Sigmoid colon (tissue), 7 donors: ENCODE results near the gene MAF. TPM values are rescaled to one million over a fixed set of nuclear protein-coding genes. Genes with fewer than 3 reads are reported as not detected.

ENCODE experiments used
- DNase-seq: peaks from one replicate; pipeline ENCODE4 v3.0.0-alpha.2; 2019
- H3K27ac ChIP-seq, 4 donors: fragments of 200-600 bp; sonication (generic); one replicate each; pipeline ENCODE4 v1.5.1; 2016 to 2019; ENCODE audit warnings: mild to moderate bottlenecking in 1 of 4
- H3K27me3 ChIP-seq, 3 donors: fragments of 200-600 bp; sonication (generic); one replicate each; pipeline ENCODE4 v1.5.1; 2019; ENCODE audit warnings: mild to moderate bottlenecking in 1 of 3
- H3K36me3 ChIP-seq, 4 donors: fragments of 200-600 bp; sonication (generic); one replicate each; pipeline ENCODE4 v1.5.1; 2016 to 2019
- H3K4me1 ChIP-seq, 4 donors: fragments of 200-600 bp; sonication (generic); one replicate each; pipeline ENCODE4 v1.5.1; 2017 to 2019
- H3K4me3 ChIP-seq, 4 donors: fragments of 200-600 bp; sonication (generic); one replicate each; pipeline ENCODE4 v1.5.1; 2017 to 2019; ENCODE audit warnings: mild to moderate bottlenecking in 2 of 4, moderate library complexity in 1 of 4
- H3K9me3 ChIP-seq, 4 donors: fragments of 200-600 bp in 3 of 4; sonication (generic) in 3 of 4; one replicate each; pipeline versions ENCODE4 v1.5.1 to v1.6.1; 2013 to 2019
- EP300 ChIP-seq, 4 donors: sonication (generic); formaldehyde crosslinking; IDR thresholded peaks; one replicate each; pipeline ENCODE4 v1.6.1; 2017; ENCODE audit warnings: antibody characterized with exemption in 4 of 4
- POLR2A ChIP-seq, 2 donors: fragments of 450-650 bp; IDR thresholded peaks; one replicate each; pipeline ENCODE4 v1.6.1; 2016; ENCODE audit warnings: antibody characterized with exemption in 2 of 2, mild to moderate bottlenecking in 2 of 2, moderate library complexity in 2 of 2
- POLR2AphosphoS5 ChIP-seq, 4 donors: sonication (generic); formaldehyde crosslinking; IDR thresholded peaks; one replicate each; pipeline ENCODE4 v1.6.1; 2017; ENCODE audit warnings: antibody characterized with exemption in 4 of 4
- WGBS, 2 donors: extraction: QIAGEN DNeasy Blood & Tissue Kit; methylation state at CpG; one replicate each; pipeline ENCODE4 v1.1.7; 2013; 5-methylcytosine and 5-hydroxymethylcytosine counted together
- intact Hi-C: fragments of 100-400 bp; cut with DNase I; formaldehyde crosslinking; loops from one replicate; pipeline ENCODE4 v1.15.1; 2023
- polyA plus RNA-seq, 3 donors: library from polyadenylated mRNA; stranded (reverse); fragments of 200-250 nt; gene quantifications; one replicate each; pipeline ENCODE4 v1.2.3, GENCODE V29; 2013
- total RNA-seq, 4 donors: library from RNA; depleted of rRNA; stranded (reverse); fragments of >200 nt; gene quantifications; one replicate each; pipeline ENCODE4 v1.1.0, GENCODE V29; 2016
- TF ChIP-seq, protein P1 (sequence below), 4 experiments: fragments of 450-650 bp in 3 of 4; fragments of 200-600 bp in 1 of 4; IDR thresholded peaks; one replicate each; pipeline ENCODE4 v1.5.1; 2016 to 2019; ENCODE audit warnings: antibody characterized with exemption in 4 of 4, mild to moderate bottlenecking in 3 of 4, moderate library complexity in 2 of 4
- donor health status: healthy with polysubstance abuse.
- donor health status: Bipolar disorder and iron deficiency.
- donor health status: healthy.

Gene MAF
- total and polyA plus RNA-seq, 7 donors, result 6.0 to 46.3 (median 19.1) TPM

DNA sequence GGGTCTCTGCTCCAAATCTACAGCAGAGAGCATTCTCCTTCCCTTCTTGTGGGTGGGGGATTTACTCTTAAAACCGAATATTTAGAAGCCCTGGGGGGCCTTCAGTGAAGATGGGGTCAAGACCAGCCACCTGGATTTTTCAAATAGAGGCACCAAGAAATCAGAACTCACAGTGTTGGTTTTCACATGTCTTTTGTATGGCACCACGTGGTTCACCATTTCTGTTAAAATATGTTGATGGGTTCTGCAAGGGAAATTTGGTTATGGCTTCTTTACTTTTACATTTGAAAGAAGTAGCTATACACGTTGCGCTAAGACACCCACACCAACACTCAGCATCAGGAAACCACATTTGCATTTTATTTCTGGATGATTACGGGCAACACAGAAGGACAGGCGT, 17.7 kb downstream of the MAF start:
- H3K27ac ChIP-seq, result no peak overlapping the region
- H3K27me3 ChIP-seq, result no peaks in the 10 kb centered on the region
- no peaks in the 10 kb centered on the region for H3K9me3 ChIP-seq
- no peaks in the 10 kb centered on the region for H3K4me1 ChIP-seq
- 72 to 79% methylated on average over 6 of the region's 6 CpGs for WGBS, 2 donors
- no peaks in the 10 kb centered on the region for H3K36me3 ChIP-seq
- DNase-seq, result no peak
- TF ChIP-seq, protein P1, sequence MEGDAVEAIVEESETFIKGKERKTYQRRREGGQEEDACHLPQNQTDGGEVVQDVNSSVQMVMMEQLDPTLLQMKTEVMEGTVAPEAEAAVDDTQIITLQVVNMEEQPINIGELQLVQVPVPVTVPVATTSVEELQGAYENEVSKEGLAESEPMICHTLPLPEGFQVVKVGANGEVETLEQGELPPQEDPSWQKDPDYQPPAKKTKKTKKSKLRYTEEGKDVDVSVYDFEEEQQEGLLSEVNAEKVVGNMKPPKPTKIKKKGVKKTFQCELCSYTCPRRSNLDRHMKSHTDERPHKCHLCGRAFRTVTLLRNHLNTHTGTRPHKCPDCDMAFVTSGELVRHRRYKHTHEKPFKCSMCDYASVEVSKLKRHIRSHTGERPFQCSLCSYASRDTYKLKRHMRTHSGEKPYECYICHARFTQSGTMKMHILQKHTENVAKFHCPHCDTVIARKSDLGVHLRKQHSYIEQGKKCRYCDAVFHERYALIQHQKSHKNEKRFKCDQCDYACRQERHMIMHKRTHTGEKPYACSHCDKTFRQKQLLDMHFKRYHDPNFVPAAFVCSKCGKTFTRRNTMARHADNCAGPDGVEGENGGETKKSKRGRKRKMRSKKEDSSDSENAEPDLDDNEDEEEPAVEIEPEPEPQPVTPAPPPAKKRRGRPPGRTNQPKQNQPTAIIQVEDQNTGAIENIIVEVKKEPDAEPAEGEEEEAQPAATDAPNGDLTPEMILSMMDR (IDR thresholded peaks at IDR 0.05), result no peak
- TF ChIP-seq EP300 (IDR thresholded peaks at IDR 0.05) (no peak), POLR2AphosphoS5 (IDR thresholded peaks at IDR 0.05) (no peak), POLR2A (IDR thresholded peaks at IDR 0.05) (no peak)
- intact Hi-C loops, result no loop called here
- H3K4me3 ChIP-seq, result no peak overlapping the region

DNA sequence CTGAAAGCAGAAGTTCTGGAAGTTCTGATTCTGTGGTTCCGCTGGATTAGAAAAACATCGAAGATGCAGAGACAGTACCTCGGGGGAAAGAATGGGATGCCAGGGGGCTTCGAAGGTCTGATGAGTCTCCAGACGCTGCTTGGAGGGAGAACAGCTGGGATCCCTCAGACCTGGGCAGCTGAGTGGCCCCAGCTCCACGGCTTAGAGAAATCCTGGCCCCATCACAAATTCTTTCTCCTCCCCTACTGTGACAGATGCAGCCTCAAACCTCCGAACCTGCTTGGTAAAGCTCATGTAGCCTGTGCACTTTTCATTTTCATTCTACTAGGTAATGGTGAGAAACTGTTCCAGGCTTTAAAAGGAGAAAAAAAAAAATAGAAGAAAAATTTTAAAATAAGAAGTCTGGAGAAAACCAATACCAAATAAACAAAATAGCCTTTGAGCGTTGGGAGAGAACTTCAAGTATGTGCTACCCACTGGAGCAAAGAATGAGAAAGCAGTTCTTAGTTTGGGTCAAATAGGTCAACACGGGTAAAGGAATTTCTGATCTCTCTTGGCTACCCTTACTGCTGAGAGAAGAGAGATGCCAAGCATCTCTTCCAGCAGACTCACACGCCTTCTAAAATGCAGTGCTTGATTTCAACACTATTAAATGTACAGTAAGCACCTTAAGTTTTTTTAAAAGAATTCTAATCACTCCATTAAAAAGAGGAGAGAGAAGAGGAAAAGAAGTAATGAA, 19.9 kb downstream of the MAF start:
- H3K9me3 ChIP-seq, result no peaks in the 10 kb centered on the region
- intact Hi-C loops, result no loop called here
- H3K36me3 ChIP-seq, result no peaks in the 10 kb centered on the region
- H3K4me1 ChIP-seq, result no peaks in the 10 kb centered on the region
- no peak overlapping the region for H3K27ac ChIP-seq
- no peaks in the 10 kb centered on the region for H3K27me3 ChIP-seq
- no peak for DNase-seq
- 70 to 72% methylated on average over 10 of the region's 10 CpGs for WGBS, 2 donors
- TF ChIP-seq, protein P1 (IDR thresholded peaks at IDR 0.05), result no peak
- TF ChIP-seq EP300 (IDR thresholded peaks at IDR 0.05), result no peak
- no peak for TF ChIP-seq POLR2AphosphoS5 (IDR thresholded peaks at IDR 0.05)
- TF ChIP-seq POLR2A (IDR thresholded peaks at IDR 0.05), result no peak
- no peak overlapping the region for H3K4me3 ChIP-seq

DNA sequence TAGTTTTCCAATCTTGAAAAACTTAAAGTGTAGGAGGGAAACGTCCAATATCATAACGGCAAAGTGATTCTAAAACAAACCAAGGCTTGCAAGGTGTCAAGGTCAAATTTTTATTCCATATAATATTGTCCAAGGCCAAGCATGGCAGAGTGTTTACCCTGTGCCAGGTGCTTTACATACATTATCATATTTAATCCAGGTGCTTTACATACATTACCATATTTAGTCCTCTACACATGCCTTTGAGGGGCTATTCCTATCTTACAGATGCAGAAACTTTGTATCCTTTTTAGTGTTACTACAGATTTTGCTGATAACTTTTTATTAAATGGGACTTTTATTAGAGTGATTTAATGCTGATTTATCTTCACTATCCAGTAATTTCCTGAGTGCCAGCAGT, 23.9 kb downstream of the MAF start:
- no peak overlapping the region for H3K27ac ChIP-seq
- no peak overlapping the region for H3K4me3 ChIP-seq
- DNase-seq, result no peak
- TF ChIP-seq, protein P1 (IDR thresholded peaks at IDR 0.05), result no peak
- TF ChIP-seq EP300 (IDR thresholded peaks at IDR 0.05) (no peak), POLR2A (IDR thresholded peaks at IDR 0.05) (no peak), POLR2AphosphoS5 (IDR thresholded peaks at IDR 0.05) (no peak)
- H3K9me3 ChIP-seq, result no peaks in the 10 kb centered on the region
- 19 to 64% methylated on average over 2 of the region's 2 CpGs for WGBS, 2 donors
- H3K27me3 ChIP-seq, result no peaks in the 10 kb centered on the region
- H3K4me1 ChIP-seq, result peaks cover 0 to 7% (median 3%) of the 10 kb centered on the region in 4 donors
- H3K36me3 ChIP-seq, result no peaks in the 10 kb centered on the region
- intact Hi-C loops, result no loop called here

DNA sequence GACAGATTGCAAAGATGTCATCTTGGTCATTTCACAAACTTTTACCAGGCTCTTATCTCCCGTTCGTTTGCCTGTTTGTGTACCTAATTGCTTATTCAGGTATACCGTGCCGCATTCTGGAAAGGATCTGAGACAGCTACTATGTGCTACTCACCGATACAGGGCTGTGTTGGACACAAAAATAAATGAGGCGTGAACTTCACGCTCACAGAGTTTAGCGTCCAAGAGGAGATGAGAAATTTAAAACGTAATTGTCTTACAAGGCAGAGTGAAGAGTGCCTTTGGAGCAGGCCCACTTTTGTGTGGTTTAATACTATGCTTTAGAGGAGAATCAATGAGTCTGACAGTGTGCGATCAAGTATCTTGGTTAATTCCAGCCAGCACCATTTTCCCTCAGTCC, 26.7 kb downstream of the MAF start:
- H3K9me3 ChIP-seq, result no peaks in the 10 kb centered on the region
- intact Hi-C loops, result no loop called here
- no peak for TF ChIP-seq POLR2AphosphoS5 (IDR thresholded peaks at IDR 0.05)
- no peak for TF ChIP-seq EP300 (IDR thresholded peaks at IDR 0.05)
- TF ChIP-seq, protein P1 (IDR thresholded peaks at IDR 0.05), result no peak
- no peak for TF ChIP-seq POLR2A (IDR thresholded peaks at IDR 0.05)
- H3K4me3 ChIP-seq, result no peak overlapping the region
- 70 to 85% methylated on average over 10 of the region's 10 CpGs for WGBS, 2 donors
- H3K4me1 ChIP-seq, result peaks cover 0 to 15% (median 3%) of the 10 kb centered on the region in 4 donors
- no peak for DNase-seq
- H3K36me3 ChIP-seq, result no peaks in the 10 kb centered on the region
- no peak overlapping the region for H3K27ac ChIP-seq
- H3K27me3 ChIP-seq, result no peaks in the 10 kb centered on the region

DNA sequence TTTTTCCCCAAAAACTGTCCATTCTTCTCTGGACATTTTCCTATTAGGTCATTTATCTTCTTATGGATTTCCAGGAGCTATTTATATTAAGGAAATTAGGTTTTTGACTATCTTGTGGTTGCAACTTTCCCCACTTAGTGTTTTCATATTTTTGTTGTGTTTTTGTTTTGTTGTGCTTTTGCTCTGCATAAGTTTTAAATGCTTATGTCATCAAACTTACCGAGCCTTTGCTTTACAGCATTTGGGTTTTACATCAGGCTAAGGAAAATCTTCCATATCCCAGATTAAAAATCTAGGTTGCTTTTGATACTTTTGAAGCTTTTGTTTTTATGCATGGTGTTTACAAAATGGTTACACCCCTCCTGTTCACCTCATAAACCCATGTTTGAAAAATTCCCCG, 27.5 kb downstream of the MAF start:
- no peaks in the 10 kb centered on the region for H3K27me3 ChIP-seq
- no peaks in the 10 kb centered on the region for H3K36me3 ChIP-seq
- H3K9me3 ChIP-seq, result no peaks in the 10 kb centered on the region
- 35 to 90% methylated on average over 2 of the region's 2 CpGs for WGBS, 2 donors
- TF ChIP-seq EP300 (IDR thresholded peaks at IDR 0.05) (no peak), POLR2A (IDR thresholded peaks at IDR 0.05) (no peak), POLR2AphosphoS5 (IDR thresholded peaks at IDR 0.05) (no peak)
- TF ChIP-seq, protein P1 (IDR thresholded peaks at IDR 0.05), result no peak
- H3K4me1 ChIP-seq, result peaks cover 0 to 15% (median 3%) of the 10 kb centered on the region in 4 donors
- H3K27ac ChIP-seq, result no peak overlapping the region
- intact Hi-C loops, result no loop called here
- no peak overlapping the region for H3K4me3 ChIP-seq
- no peak for DNase-seq
